ENCODE measurements around the gene CHMP2A. TPM values are rescaled to one million over a fixed set of nuclear protein-coding genes. Genes with fewer than 3 reads are reported as not detected.
A peak's percentile ranks its signal among the peaks of the same experiment; 100 is the strongest.
"Not testable (repeated sequence)": the region's sequence is repeated elsewhere in the genome, so short reads cannot be mapped to it uniquely, and the experiment has no call there.

The CHMP2A gene
- total RNA-seq, 1 experiment from 2014 or later, result 112 TPM

DNA sequence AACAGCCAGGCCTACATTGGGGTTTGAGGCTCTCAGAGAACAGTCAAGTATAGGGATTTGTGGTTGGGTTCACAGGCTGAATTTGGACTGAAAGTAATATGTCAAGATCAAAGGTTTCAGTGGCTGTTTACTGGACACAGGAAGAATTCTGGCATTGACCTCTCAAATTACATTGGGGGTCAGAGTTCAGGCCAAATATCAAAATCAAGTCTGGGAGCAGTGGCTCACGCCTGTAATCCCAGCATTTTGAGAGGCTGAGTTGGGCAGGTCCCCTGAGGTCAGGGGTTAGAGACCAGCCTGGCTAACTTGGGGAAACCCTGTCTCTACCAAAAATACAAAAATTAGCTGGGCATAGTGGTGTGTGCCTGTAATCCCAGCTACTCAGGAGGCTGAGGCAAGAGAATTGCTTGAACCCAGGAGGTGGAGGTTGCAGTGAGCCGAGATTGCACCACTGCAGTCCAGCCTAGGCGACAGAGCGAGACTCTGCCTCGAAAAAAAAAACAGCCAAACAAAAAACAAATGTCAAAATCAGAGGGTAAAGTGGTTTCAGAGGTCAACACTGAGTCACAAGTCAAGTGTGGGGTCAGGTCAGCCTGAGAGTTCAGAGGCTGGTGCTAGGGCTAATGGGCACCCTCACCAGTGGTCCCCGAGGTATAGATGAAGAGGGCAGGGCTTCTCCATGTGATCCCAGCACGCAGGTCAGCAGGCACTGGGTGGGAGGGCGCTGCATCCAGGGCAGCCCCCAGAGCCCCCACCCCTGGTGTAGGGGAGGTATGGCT, 44.6 kb downstream of the CHMP2A start:
- Histone ChIP-seq H3K4me1 (no peaks in the 10 kb centered on the region), H3K9me3 (peaks cover 11% of the 10 kb centered on the region; the same call in 1 of the 2 replicates), H3K27me3 (replicated peaks; ENCODE audit: control insufficient read depth, insufficient read depth, low read length) (no peaks in the 10 kb centered on the region), H3K4me3 (ENCODE audit: low read depth, low read length) (no peak overlapping the region), H3K36me3 (ENCODE audit: control insufficient read depth, insufficient read depth, low read length) (no peaks in the 10 kb centered on the region)
- POLR2A ChIA-PET, result interaction anchor here (0.7 kb wide), 1 partner anchor 139 kb away, joined by 4 read pairs; no protein-coding TSS in a partner anchor
- CTCF ChIA-PET, result no interaction called here
- Mint-ChIP-seq H3K36me3 (ENCODE audit: insufficient read depth, unreplicated experiment) (peaks cover 45% of the 10 kb centered on the region), H3K9me3 (ENCODE audit: unreplicated experiment) (peaks cover 12% of the 10 kb centered on the region), H3K4me3 (ENCODE audit: unreplicated experiment) (no peak overlapping the region), H3K27me3 (ENCODE audit: insufficient read depth, unreplicated experiment) (no peaks in the 10 kb centered on the region), H3K27ac (ENCODE audit: unreplicated experiment) (no peak overlapping the region), H3K4me1 (ENCODE audit: low read depth, unreplicated experiment) (peaks cover 7% of the 10 kb centered on the region)
- TF ChIP-seq, protein P1, sequence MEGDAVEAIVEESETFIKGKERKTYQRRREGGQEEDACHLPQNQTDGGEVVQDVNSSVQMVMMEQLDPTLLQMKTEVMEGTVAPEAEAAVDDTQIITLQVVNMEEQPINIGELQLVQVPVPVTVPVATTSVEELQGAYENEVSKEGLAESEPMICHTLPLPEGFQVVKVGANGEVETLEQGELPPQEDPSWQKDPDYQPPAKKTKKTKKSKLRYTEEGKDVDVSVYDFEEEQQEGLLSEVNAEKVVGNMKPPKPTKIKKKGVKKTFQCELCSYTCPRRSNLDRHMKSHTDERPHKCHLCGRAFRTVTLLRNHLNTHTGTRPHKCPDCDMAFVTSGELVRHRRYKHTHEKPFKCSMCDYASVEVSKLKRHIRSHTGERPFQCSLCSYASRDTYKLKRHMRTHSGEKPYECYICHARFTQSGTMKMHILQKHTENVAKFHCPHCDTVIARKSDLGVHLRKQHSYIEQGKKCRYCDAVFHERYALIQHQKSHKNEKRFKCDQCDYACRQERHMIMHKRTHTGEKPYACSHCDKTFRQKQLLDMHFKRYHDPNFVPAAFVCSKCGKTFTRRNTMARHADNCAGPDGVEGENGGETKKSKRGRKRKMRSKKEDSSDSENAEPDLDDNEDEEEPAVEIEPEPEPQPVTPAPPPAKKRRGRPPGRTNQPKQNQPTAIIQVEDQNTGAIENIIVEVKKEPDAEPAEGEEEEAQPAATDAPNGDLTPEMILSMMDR (IDR thresholded peaks at IDR 0.05; ENCODE audit: insufficient read depth in 1 of 2, low read depth in 1 of 2, low read length in 1 of 2, severe bottlenecking in 1 of 2, unreplicated experiment in 1 of 2), result no peak
- DNase-seq, result no peak
- BruUV-seq (replicated peaks), result TSS peak; percentile 9
- intact Hi-C loops (cut with micrococcal nuclease; ENCODE audit: unreplicated experiment), result no loop called here

DNA sequence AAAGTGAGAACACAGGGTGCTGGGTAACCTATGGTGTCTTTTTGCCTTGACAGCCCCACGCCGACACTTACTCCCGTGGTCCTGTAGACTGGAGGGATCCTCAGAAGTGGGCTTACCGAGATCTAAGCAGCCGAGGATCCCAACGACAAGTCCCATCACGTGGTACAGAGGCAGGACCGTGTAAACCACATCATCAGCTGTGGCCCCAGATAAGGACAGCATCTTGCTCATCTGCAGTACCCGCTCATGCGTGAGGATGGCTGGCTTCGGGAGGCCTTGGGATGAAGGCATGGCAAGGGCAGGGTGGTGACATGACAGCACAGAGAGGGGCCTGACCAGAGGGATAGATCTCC, 45.2 kb downstream of the CHMP2A start:
- Histone ChIP-seq H3K9me3 (peaks cover 12% of the 10 kb centered on the region; the same call in 1 of the 2 replicates), H3K27me3 (replicated peaks; ENCODE audit: control insufficient read depth, insufficient read depth, low read length) (no peaks in the 10 kb centered on the region), H3K4me3 (ENCODE audit: low read depth, low read length) (no peak overlapping the region), H3K36me3 (ENCODE audit: control insufficient read depth, insufficient read depth, low read length) (no peaks in the 10 kb centered on the region), H3K4me1 (no peaks in the 10 kb centered on the region)
- POLR2A ChIA-PET, result interaction anchor here (0.7 kb wide), 1 partner anchor 138 kb away, joined by 4 read pairs; no protein-coding TSS in a partner anchor
- intact Hi-C loops (cut with micrococcal nuclease; ENCODE audit: unreplicated experiment), result no loop called here
- Mint-ChIP-seq H3K27me3 (ENCODE audit: insufficient read depth, unreplicated experiment) (no peaks in the 10 kb centered on the region), H3K36me3 (ENCODE audit: insufficient read depth, unreplicated experiment) (peaks cover 39% of the 10 kb centered on the region), H3K27ac (ENCODE audit: unreplicated experiment) (no peak overlapping the region), H3K9me3 (ENCODE audit: unreplicated experiment) (peaks cover 12% of the 10 kb centered on the region), H3K4me1 (ENCODE audit: low read depth, unreplicated experiment) (peaks cover 7% of the 10 kb centered on the region), H3K4me3 (ENCODE audit: unreplicated experiment) (no peak overlapping the region)
- no TSS peak for BruUV-seq (replicated peaks)
- CTCF ChIA-PET, result no interaction called here
- TF ChIP-seq, protein P1 (IDR thresholded peaks at IDR 0.05; ENCODE audit: insufficient read depth in 1 of 2, low read depth in 1 of 2, low read length in 1 of 2, severe bottlenecking in 1 of 2, unreplicated experiment in 1 of 2), result no peak
- no peak for DNase-seq

DNA sequence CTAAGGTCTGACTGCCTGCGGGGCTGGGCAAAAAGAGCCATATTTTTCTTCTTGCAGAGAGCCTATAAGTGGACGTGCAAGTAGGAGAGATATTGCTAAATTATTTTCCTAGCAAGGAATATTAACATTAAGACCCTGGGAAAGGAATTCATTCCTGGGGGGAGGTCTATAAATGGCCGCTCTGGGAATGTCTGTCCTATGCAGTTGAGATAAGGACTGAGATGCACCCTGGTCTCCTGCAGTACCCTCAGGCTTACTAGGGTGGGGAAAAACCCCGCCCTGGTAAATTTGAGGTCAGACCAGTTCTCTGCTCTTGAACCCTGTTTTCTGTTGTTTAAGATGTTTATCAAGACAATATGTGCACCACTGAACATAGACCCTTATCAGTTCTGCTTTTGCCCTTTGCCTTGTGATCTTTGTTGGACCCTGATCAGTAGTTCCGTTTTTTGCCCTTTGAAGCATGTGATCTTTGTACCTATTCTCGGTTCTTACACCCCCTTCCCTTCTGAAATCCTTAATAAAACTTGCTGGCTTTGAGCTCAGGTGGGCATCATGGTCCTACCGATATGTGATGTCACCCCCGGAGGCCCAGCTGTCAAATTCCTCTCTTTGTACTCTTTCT, 47.2 kb downstream of the CHMP2A start:
- POLR2A ChIA-PET, result interaction anchor here (0.6 kb wide), 1 partner anchor 36 kb away, joined by 6 read pairs; the partner anchor contains the start of gene TRIM28
- not testable (repeated sequence) for DNase-seq

More for the DNA sequence above, 47.2 kb downstream of the CHMP2A start:
- H3K27ac Mint-ChIP-seq (ENCODE audit: unreplicated experiment); H3K27me3 ChIP-seq (replicated peaks; ENCODE audit: control insufficient read depth, insufficient read depth, low read length); H3K4me3 ChIP-seq (ENCODE audit: low read depth, low read length); CTCF ChIA-PET; BruUV-seq (replicated peaks); H3K4me1 ChIP-seq; H3K36me3 ChIP-seq (ENCODE audit: control insufficient read depth, insufficient read depth, low read length); intact Hi-C loops (cut with micrococcal nuclease; ENCODE audit: unreplicated experiment); H3K4me3 Mint-ChIP-seq (ENCODE audit: unreplicated experiment); H3K27me3 Mint-ChIP-seq (ENCODE audit: insufficient read depth, unreplicated experiment); H3K4me1 Mint-ChIP-seq (ENCODE audit: low read depth, unreplicated experiment): not testable (repeated sequence)
- H3K9me3 ChIP-seq, result peaks cover 12% of the 10 kb centered on the region; the same call in 1 of the 2 replicates
- Mint-ChIP-seq H3K9me3 (ENCODE audit: unreplicated experiment) (peaks cover 21% of the 10 kb centered on the region), H3K36me3 (ENCODE audit: insufficient read depth, unreplicated experiment) (peaks cover 22% of the 10 kb centered on the region)

Small RNAs within 50 kb of the gene (microRNA-seq; reads per million reads assigned to microRNA genes)
- 9.8 reads per million, percentile 48 among the genes with 10 or more reads in this experiment for gene MIR6807

Other genes with a start within 250 kb of the CHMP2A start
- 61.3 and 66.1 TPM in 2 replicates for gene ERVK3-1, start 249.7 kb downstream of the CHMP2A start, total RNA-seq (2022)
- 4.0 and 4.3 TPM in 2 replicates for gene ZSCAN22, start 228.1 kb downstream of the CHMP2A start, total RNA-seq (2022)
- 1.6 and 2.8 TPM in 2 replicates for gene A1BG, start 201.6 kb downstream of the CHMP2A start, total RNA-seq (2022)
- gene ZNF497, start 192.4 kb downstream of the CHMP2A start, total RNA-seq (2022), result 1.6 and 1.7 TPM in 2 replicates
- 2.2 and 2.3 TPM in 2 replicates for gene ZNF837, start 174.1 kb downstream of the CHMP2A start, total RNA-seq (2022)
- gene RPS5, start 167.8 kb downstream of the CHMP2A start, total RNA-seq (2022), result 1,436 and 1,611 TPM in 2 replicates
- 0.73 and 1.3 TPM in 2 replicates for gene RNF225, start 159.4 kb downstream of the CHMP2A start, total RNA-seq (2022)
- 4.9 and 5.7 TPM in 2 replicates for gene ZNF584, start 146.5 kb downstream of the CHMP2A start, total RNA-seq (2022)
- not detected in 2 replicates for gene ZNF132, start 115.0 kb downstream of the CHMP2A start, total RNA-seq (2022)
- 4.6 and 6.8 TPM in 2 replicates for gene ZNF324B, start 103.5 kb downstream of the CHMP2A start, total RNA-seq (2022)
- 9.8 and 10.6 TPM in 2 replicates for gene ZNF324, start 88.0 kb downstream of the CHMP2A start, total RNA-seq (2022)
- gene ZNF446, start 78.8 kb downstream of the CHMP2A start, total RNA-seq (2022), result 8.6 and 9.7 TPM in 2 replicates
- gene SLC27A5, start 43.1 kb downstream of the CHMP2A start, total RNA-seq (2022), result 10.3 and 12.5 TPM in 2 replicates
- 14.6 and 14.8 TPM in 2 replicates for gene ZBTB45, start 35.3 kb downstream of the CHMP2A start, total RNA-seq (2022)
- 837 and 863 TPM in 2 replicates for gene TRIM28, start 11.0 kb downstream of the CHMP2A start, total RNA-seq (2022)
- gene UBE2M, start 3.5 kb upstream of the CHMP2A start, total RNA-seq (2022), result 133 and 139 TPM in 2 replicates
- 20.4 and 25.6 TPM in 2 replicates for gene MZF1, start 18.2 kb upstream of the CHMP2A start, total RNA-seq (2022)

Data from Caco-2 (cell line).